ENCODE results near the gene MAP1B. TPM values are rescaled to one million over a fixed set of nuclear protein-coding genes. Genes with fewer than 3 reads are reported as not detected.

The MAP1B gene
- total RNA-seq, 2 donors from 2014 or later = 87.9 to 93.3 TPM

DNA sequence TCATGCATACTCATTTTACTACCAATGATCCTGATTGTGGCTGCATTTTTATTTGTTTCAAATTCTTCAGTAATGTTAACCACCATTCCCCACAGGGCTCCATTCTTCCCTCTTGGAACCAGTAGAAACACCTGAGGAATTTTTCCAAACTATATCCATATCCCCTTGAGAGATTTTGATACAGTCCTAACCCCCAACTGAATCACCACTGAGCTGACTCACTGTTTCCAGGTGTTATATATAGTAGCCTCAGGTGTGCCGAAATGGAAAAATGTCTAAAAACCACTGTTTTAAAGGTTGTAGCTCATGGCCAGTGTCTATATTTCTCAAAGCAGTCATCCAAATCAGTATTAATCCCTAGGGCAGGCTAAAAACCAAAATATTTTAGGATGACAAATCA, 127.6 kb downstream of the MAP1B start:
- H3K36me3 ChIP-seq (ENCODE audit: control insufficient read depth, insufficient read depth, low read length) = peaks cover 50% of the 10 kb centered on the region
- Mint-ChIP-seq H3K27ac (peak overlapping the region; percentile 18), H3K4me3 (no peak overlapping the region), H3K36me3 (ENCODE audit: low read depth) (peaks cover 14% of the 10 kb centered on the region), H3K9me3 (no peaks in the 10 kb centered on the region), H3K4me1 (peaks cover 18% of the 10 kb centered on the region), H3K27me3 (ENCODE audit: insufficient read depth) (no peaks in the 10 kb centered on the region)
- no peaks in the 10 kb centered on the region for H3K27me3 ChIP-seq (ENCODE audit: control insufficient read depth, insufficient read depth, low read length, poor library complexity, severe bottlenecking)
- no peaks in the 10 kb centered on the region for H3K9me3 ChIP-seq (ENCODE audit: control insufficient read depth, low read length)
- H3K9ac ChIP-seq (ENCODE audit: extremely low read depth, low read length, poor library complexity, severe bottlenecking) = no peak overlapping the region
- TF ChIP-seq, protein P1, sequence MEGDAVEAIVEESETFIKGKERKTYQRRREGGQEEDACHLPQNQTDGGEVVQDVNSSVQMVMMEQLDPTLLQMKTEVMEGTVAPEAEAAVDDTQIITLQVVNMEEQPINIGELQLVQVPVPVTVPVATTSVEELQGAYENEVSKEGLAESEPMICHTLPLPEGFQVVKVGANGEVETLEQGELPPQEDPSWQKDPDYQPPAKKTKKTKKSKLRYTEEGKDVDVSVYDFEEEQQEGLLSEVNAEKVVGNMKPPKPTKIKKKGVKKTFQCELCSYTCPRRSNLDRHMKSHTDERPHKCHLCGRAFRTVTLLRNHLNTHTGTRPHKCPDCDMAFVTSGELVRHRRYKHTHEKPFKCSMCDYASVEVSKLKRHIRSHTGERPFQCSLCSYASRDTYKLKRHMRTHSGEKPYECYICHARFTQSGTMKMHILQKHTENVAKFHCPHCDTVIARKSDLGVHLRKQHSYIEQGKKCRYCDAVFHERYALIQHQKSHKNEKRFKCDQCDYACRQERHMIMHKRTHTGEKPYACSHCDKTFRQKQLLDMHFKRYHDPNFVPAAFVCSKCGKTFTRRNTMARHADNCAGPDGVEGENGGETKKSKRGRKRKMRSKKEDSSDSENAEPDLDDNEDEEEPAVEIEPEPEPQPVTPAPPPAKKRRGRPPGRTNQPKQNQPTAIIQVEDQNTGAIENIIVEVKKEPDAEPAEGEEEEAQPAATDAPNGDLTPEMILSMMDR (conservative IDR thresholded peaks at IDR 0.05) = no peak
- H3K4me3 ChIP-seq (ENCODE audit: low read length) = no peak overlapping the region
- H3K27ac ChIP-seq (ENCODE audit: low read depth, low read length) = peak overlapping the region; percentile 22
- DNase-seq = no peak
- no peaks in the 10 kb centered on the region for H3K4me1 ChIP-seq (ENCODE audit: control insufficient read depth, insufficient read depth, low read length)
- WGBS, 2 experiments (ENCODE audit: insufficient coverage in 1 of 2, insufficient read length in 1 of 2) = 96 to 100% methylated on average over 1 of the region's 1 CpG

DNA sequence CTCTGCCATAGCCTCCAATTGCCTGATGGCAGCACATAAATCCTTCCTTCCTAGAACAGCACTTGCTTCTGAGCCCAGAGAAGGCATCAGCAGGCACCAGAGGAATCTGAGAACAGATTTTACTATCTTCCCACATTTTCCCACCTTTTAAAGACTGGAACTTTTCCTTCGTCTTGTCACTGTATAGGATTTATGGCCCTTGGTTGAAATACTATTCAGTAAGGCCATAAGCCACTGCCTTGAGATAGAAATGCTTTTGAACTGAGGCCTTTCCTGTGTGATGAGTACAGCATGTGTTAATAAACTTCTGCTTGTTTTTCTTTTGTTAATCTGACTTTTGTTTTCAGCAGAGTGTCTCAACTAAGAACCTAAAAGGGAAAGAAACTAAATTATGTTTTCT, 128.4 kb downstream of the MAP1B start:
- peak overlapping the region; percentile 57 for H3K27ac Mint-ChIP-seq
- no peak overlapping the region for H3K9ac ChIP-seq (ENCODE audit: extremely low read depth, low read length, poor library complexity, severe bottlenecking)
- no peaks in the 10 kb centered on the region for H3K4me1 ChIP-seq (ENCODE audit: control insufficient read depth, insufficient read depth, low read length)
- WGBS, 2 experiments (ENCODE audit: insufficient coverage in 1 of 2, insufficient read length in 1 of 2) = 93% methylated on average over 1 of the region's 1 CpG; no CpG with 5 or more reads in 1 of the 2 experiments
- DNase-seq = no peak
- no peaks in the 10 kb centered on the region for H3K9me3 ChIP-seq (ENCODE audit: control insufficient read depth, low read length)
- H3K9me3 Mint-ChIP-seq = no peaks in the 10 kb centered on the region
- TF ChIP-seq, protein P1 (conservative IDR thresholded peaks at IDR 0.05) = no peak
- H3K4me3 Mint-ChIP-seq = no peak overlapping the region
- no peaks in the 10 kb centered on the region for H3K27me3 ChIP-seq (ENCODE audit: control insufficient read depth, insufficient read depth, low read length, poor library complexity, severe bottlenecking)
- H3K4me3 ChIP-seq (ENCODE audit: low read length) = no peak overlapping the region
- H3K36me3 ChIP-seq (ENCODE audit: control insufficient read depth, insufficient read depth, low read length) = peaks cover 44% of the 10 kb centered on the region
- peaks cover 18% of the 10 kb centered on the region for H3K4me1 Mint-ChIP-seq
- H3K36me3 Mint-ChIP-seq (ENCODE audit: low read depth) = peaks cover 14% of the 10 kb centered on the region
- no peak overlapping the region for H3K27ac ChIP-seq (ENCODE audit: low read depth, low read length)
- no peaks in the 10 kb centered on the region for H3K27me3 Mint-ChIP-seq (ENCODE audit: insufficient read depth)

DNA sequence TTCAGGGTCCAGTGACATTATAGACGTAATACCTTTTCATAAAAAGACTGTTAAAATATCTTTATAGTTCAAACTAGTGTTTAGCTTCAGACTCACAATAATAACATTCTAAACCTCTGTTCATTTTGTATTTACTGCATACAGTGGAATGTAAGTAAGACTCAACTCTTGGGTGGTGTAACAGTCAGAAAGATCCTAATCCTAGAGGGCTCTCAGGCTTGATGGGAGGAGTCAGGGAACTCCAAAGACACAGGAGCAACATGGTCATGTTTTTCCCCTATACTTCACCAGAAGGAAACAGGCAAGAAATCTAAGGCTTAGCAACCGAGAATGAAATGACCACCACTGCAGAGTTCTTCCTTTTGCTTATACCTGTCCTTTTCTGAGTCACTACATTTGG, 130.1 kb downstream of the MAP1B start:
- Histone ChIP-seq H3K9ac (ENCODE audit: extremely low read depth, low read length, poor library complexity, severe bottlenecking) (no peak overlapping the region), H3K4me1 (ENCODE audit: control insufficient read depth, insufficient read depth, low read length) (no peaks in the 10 kb centered on the region), H3K27me3 (ENCODE audit: control insufficient read depth, insufficient read depth, low read length, poor library complexity, severe bottlenecking) (no peaks in the 10 kb centered on the region), H3K27ac (ENCODE audit: low read depth, low read length) (no peak overlapping the region), H3K36me3 (ENCODE audit: control insufficient read depth, insufficient read depth, low read length) (peaks cover 34% of the 10 kb centered on the region), H3K4me3 (ENCODE audit: low read length) (no peak overlapping the region), H3K9me3 (ENCODE audit: control insufficient read depth, low read length) (no peaks in the 10 kb centered on the region)
- TF ChIP-seq, protein P1 (conservative IDR thresholded peaks at IDR 0.05) = no peak
- Mint-ChIP-seq H3K4me3 (no peak overlapping the region), H3K36me3 (ENCODE audit: low read depth) (peaks cover 14% of the 10 kb centered on the region), H3K27ac (no peak overlapping the region), H3K9me3 (no peaks in the 10 kb centered on the region), H3K27me3 (ENCODE audit: insufficient read depth) (no peaks in the 10 kb centered on the region), H3K4me1 (peaks cover 26% of the 10 kb centered on the region)
- whole genome bisulfite sequencing, 2 experiments (ENCODE audit: insufficient coverage in 1 of 2, insufficient read length in 1 of 2) = 90 to 100% methylated on average over 1 to 2 of the region's 2 CpGs
- DNase-seq = no peak
